Fibroblast of pulmonary artery (primary cell): Measurements from ENCODE around the gene FRMD4A.
"Not testable (repeated sequence)": the region's sequence is repeated elsewhere in the genome, so short reads cannot be mapped to it uniquely, and the experiment has no call there.

ENCODE experiments used
- DNase-seq: peaks from one replicate; pipeline ENCODE4 v3.0.0-alpha.2; 2010; ENCODE audit warnings: low read depth
- H3K4me3 ChIP-seq: replicated peaks from 2 replicates; pipeline ENCODE4 v1.5.1; 2011; ENCODE audit warnings: low read depth, mild to moderate bottlenecking, control low read depth, low read length, moderate library complexity
- CTCF ChIP-seq: IDR thresholded peaks from 2 replicates; pipeline ENCODE4 v1.5.1; 2011; ENCODE audit warnings: mild to moderate bottlenecking, control low read depth, low read length, inconsistent platforms; ENCODE audit errors: missing control alignments

Gene FRMD4A

GRCh38 chr10:13865758-13866491, 464.8 kb downstream of the FRMD4A start:
- DNase-seq, result peak; percentile 76
- no peak for TF ChIP-seq CTCF
- H3K4me3 ChIP-seq, result no peak overlapping the region

GRCh38 chr10:13865220-13865619, 465.5 kb downstream of the FRMD4A start:
- not testable (repeated sequence) for DNase-seq

GRCh38 chr10:13862546-13863233, 468.0 kb downstream of the FRMD4A start:
- TF ChIP-seq CTCF, result no peak
- H3K4me3 ChIP-seq, result no peak overlapping the region
- peak; percentile 56 for DNase-seq

More at GRCh38 chr10:13865220-13865619, 465.5 kb downstream of the FRMD4A start:
- not testable (repeated sequence) for H3K4me3 ChIP-seq

- no peak for DNase-seq
- TF ChIP-seq CTCF, result no peak
- H3K4me3 ChIP-seq, result no peak overlapping the region
Measured at GRCh38 chr10:13860886-13861285, 469.8 kb downstream of the FRMD4A start.

GRCh38 chr10:13859979-13860654, 470.6 kb downstream of the FRMD4A start:
- no peak overlapping the region for H3K4me3 ChIP-seq
- DNase-seq, result peak; percentile 57
- TF ChIP-seq CTCF, result no peak

- no peak for TF ChIP-seq CTCF
- no peak for DNase-seq
- no peak overlapping the region for H3K4me3 ChIP-seq
Measured at GRCh38 chr10:13858709-13859108, 472.0 kb downstream of the FRMD4A start.

GRCh38 chr10:13857451-13857850, 473.3 kb downstream of the FRMD4A start:
- DNase-seq, result no peak
- TF ChIP-seq CTCF, result no peak
- no peak overlapping the region for H3K4me3 ChIP-seq
